Panc1 (cell line): ENCODE results near the gene DCUN1D1. TPM values are rescaled to one million over a fixed set of nuclear protein-coding genes. Genes with fewer than 3 reads are reported as not detected.

Source experiments
- ATAC-seq: fragments of 200-7000 bp; cut with Tn5 transposase; 2 replicates; pipeline ENCODE4 v1.9.1; 2020; ENCODE audit warnings: mild to moderate bottlenecking, moderate library complexity
- BruUV-seq: library from RNA; stranded (reverse); fragments of 400-500 nt; replicated peaks from 2 replicates; lab custom pipeline; 2021; lab: Mats Ljungman, UMichigan
- CTCF ChIA-PET: fragments of 300-600 bp; sonication (Branson Sonifier 250); formaldehyde crosslinking; loops from one replicate; lab custom pipeline; 2022; ENCODE audit warnings: antibody characterized with exemption; lab: Charles Lee
- POLR2A ChIA-PET: fragments of 300-600 bp; sonication (Branson Sonifier 250); formaldehyde crosslinking; loops from one replicate; lab custom pipeline; 2022; ENCODE audit warnings: antibody characterized with exemption; lab: Charles Lee
- DNase-seq: peaks from one replicate; pipeline ENCODE4 v3.0.0-alpha.2; 2010; ENCODE audit warnings: low read depth, low spot score
- H3K27ac ChIP-seq: 2 replicates; pipeline ENCODE4 v1.5.1; 2011; ENCODE audit warnings: mild to moderate bottlenecking, low read length, inconsistent platforms
- H3K27me3 ChIP-seq: fragments of 200-500 bp; sonication (Bioruptor generic); 2 replicates; pipeline ENCODE4 v1.6.0; 2014; ENCODE audit warnings: low read length, inconsistent platforms; ENCODE audit not compliant: control insufficient read depth, insufficient read depth
- H3K36me3 ChIP-seq: fragments of 200-500 bp; sonication (Bioruptor generic); 2 replicates; pipeline ENCODE4 v1.5.1; 2014; ENCODE audit warnings: inconsistent platforms, mild to moderate bottlenecking, low read length, moderate library complexity; ENCODE audit not compliant: control insufficient read depth, insufficient read depth
- H3K4me1 ChIP-seq: 2 replicates; pipeline ENCODE4 v1.5.1; 2011; ENCODE audit warnings: inconsistent platforms, mild to moderate bottlenecking, low read length, moderate library complexity; ENCODE audit not compliant: control insufficient read depth, insufficient read depth
- H3K4me3 ChIP-seq, 2 experiments: 2 replicates each; pipeline ENCODE4 v1.5.1; 2011 to 2012; ENCODE audit warnings: low read depth in 2 of 2, low read length in 2 of 2, mild to moderate bottlenecking in 2 of 2, inconsistent platforms in 1 of 2, moderate library complexity in 1 of 2
- H3K9me3 ChIP-seq: fragments of 200-500 bp; sonication (Bioruptor generic); 2 replicates; pipeline ENCODE4 v1.5.1; 2014; ENCODE audit warnings: low read depth, mild to moderate bottlenecking, inconsistent platforms, low read length, moderate library complexity; ENCODE audit not compliant: control insufficient read depth, insufficient read depth
- CTCF ChIP-seq: fragments of 450-650 bp; IDR thresholded peaks from 2 replicates; pipeline ENCODE4 v1.5.1; 2017; ENCODE audit warnings: mild to moderate bottlenecking
- POLR2AphosphoS5 ChIP-seq: IDR thresholded peaks from 2 replicates; pipeline ENCODE4 v1.6.1; 2012; ENCODE audit warnings: mild to moderate bottlenecking, low read depth, low read length, moderate library complexity
- REST ChIP-seq, 2 experiments: IDR thresholded peaks; 2 replicates each; pipeline ENCODE4 v1.6.1; 2011 to 2012; ENCODE audit warnings: low read depth in 2 of 2, control low read depth in 1 of 2, low read length in 1 of 2, mild to moderate bottlenecking in 1 of 2, moderate library complexity in 1 of 2; ENCODE audit not compliant: insufficient read depth in 1 of 2
- SIN3A ChIP-seq: IDR thresholded peaks from 2 replicates; pipeline ENCODE4 v1.6.1; 2012; ENCODE audit warnings: low read depth, mild to moderate bottlenecking, low read length, moderate library complexity, borderline replicate concordance; ENCODE audit not compliant: insufficient read depth
- TCF7L2 ChIP-seq: IDR thresholded peaks from 2 replicates; pipeline ENCODE4 v1.6.1; 2011; ENCODE audit warnings: mild to moderate bottlenecking, low read depth, low read length, inconsistent platforms
- in situ Hi-C: cut with HindIII; loops from 2 replicates; pipeline ENCODE4 v1.10.0; 2016; ENCODE audit warnings: low sequenced_read_pairs, low pct_unique_long_range_greater_than_20kb
- intact Hi-C: fragments of 100-400 bp; cut with micrococcal nuclease; formaldehyde crosslinking; loops from one replicate; pipeline ENCODE4 v1.10.0; 2022; ENCODE audit not compliant: unreplicated experiment
- total RNA-seq: library from RNA; stranded (reverse); gene quantifications from one replicate; pipeline ENCODE4 v1.2.1, GENCODE V29; 2021; ENCODE audit not compliant: unreplicated experiment

Gene DCUN1D1
- total RNA-seq, 1 experiment from 2014 or later: 68.1 TPM

GRCh38 chr3:182969277-182969676 lies 11.1 kb downstream of the DCUN1D1 start:
- H3K27ac ChIP-seq: no peak overlapping the region
- ATAC-seq: 0 out of 2 replicates have a peak, but pooled peaks have one; percentile 20
- no peak for DNase-seq
- no peaks in the 10 kb centered on the region for H3K9me3 ChIP-seq
- H3K27me3 ChIP-seq: no peaks in the 10 kb centered on the region
- no TSS peak for BruUV-seq
- TF ChIP-seq SIN3A (no peak), REST (IDR thresholded peaks at IDR 0.05; ENCODE audit: insufficient read depth in 1 of 2, low read depth in 2 of 2, low read length in 1 of 2) (no peak), POLR2AphosphoS5 (no peak), TCF7L2 (no peak), CTCF (no peak)
- in situ Hi-C loops (no loop called here), intact Hi-C loops (no loop called here)
- POLR2A ChIA-PET: no interaction called here
- no peak overlapping the region for H3K4me3 ChIP-seq
- CTCF ChIA-PET: no interaction called here
- H3K4me1 ChIP-seq: peaks cover 11% of the 10 kb centered on the region
- no peaks in the 10 kb centered on the region for H3K36me3 ChIP-seq

GRCh38 chr3:182967218-182968204 lies 12.8 kb downstream of the DCUN1D1 start:
- DNase-seq: no peak
- no TSS peak for BruUV-seq
- no peak for ATAC-seq
- TF ChIP-seq REST (IDR thresholded peaks at IDR 0.05; ENCODE audit: insufficient read depth in 1 of 2, low read depth in 2 of 2, low read length in 1 of 2): no peak
- no peak for TF ChIP-seq POLR2AphosphoS5
- TF ChIP-seq TCF7L2: no peak
- no peak for TF ChIP-seq CTCF
- TF ChIP-seq SIN3A: no peak
- intact Hi-C loops (no loop called here), in situ Hi-C loops (no loop called here)
- H3K27ac ChIP-seq: no peak overlapping the region
- ChIA-PET POLR2A (no interaction called here), CTCF (no interaction called here)
- peaks cover 11% of the 10 kb centered on the region for H3K4me1 ChIP-seq
- H3K36me3 ChIP-seq: no peaks in the 10 kb centered on the region; the same call in 1 of the 2 replicates
- H3K9me3 ChIP-seq: no peaks in the 10 kb centered on the region
- H3K4me3 ChIP-seq: no peak overlapping the region
- no peaks in the 10 kb centered on the region for H3K27me3 ChIP-seq
